Endothelial cell of umbilical vein (primary cell): ENCODE data around the gene NCK2. TPM values are rescaled to one million over a fixed set of nuclear protein-coding genes. Genes with fewer than 3 reads are reported as not detected.
A peak's percentile ranks its signal among the peaks of the same experiment; 100 is the strongest.

Experiments
- BruUV-seq: library from RNA; stranded (reverse); fragments of 400-500 nt; replicated peaks from 2 replicates; lab custom pipeline; 2021; lab: Mats Ljungman, UMichigan
- CTCF ChIA-PET: fragments of 300-600, 350-600 bp; sonication (Branson Sonifier 250); formaldehyde crosslinking; loops from one replicate; lab custom pipeline; 2021; ENCODE audit warnings: antibody characterized with exemption, inconsistent platforms; lab: Charles Lee
- POLR2A ChIA-PET: fragments of 300-600, 350-600 bp; sonication (Branson Sonifier 250); formaldehyde crosslinking; loops from one replicate; lab custom pipeline; 2021; ENCODE audit warnings: antibody characterized with exemption, inconsistent platforms; lab: Charles Lee
- DNase-seq: peaks from one replicate; pipeline ENCODE4 v3.0.0-alpha.2; 2011; ENCODE audit warnings: low read depth, low spot score
- FAIRE-seq: peaks from 2 replicates; lab custom pipeline; 2011; peaks lifted over from hg19 to GRCh38; lab: Jason Lieb, UNC
- H2AFZ ChIP-seq: 2 replicates; pipeline ENCODE4 v1.6.0; 2012; ENCODE audit warnings: low read depth, low read length, control low read depth, inconsistent platforms
- H3K27ac ChIP-seq: 2 replicates; pipeline ENCODE4 v1.5.1; 2011; ENCODE audit warnings: low read depth, mild to moderate bottlenecking, control low read depth, low read length, moderate library complexity; ENCODE audit not compliant: insufficient read depth
- H3K27me3 ChIP-seq, 2 experiments: 2 replicates each; pipeline versions ENCODE4 v1.6.0 to v1.6.1; 2011; ENCODE audit warnings: low read length in 2 of 2, mixed read lengths in 1 of 2; ENCODE audit not compliant: control insufficient read depth in 2 of 2, insufficient read depth in 2 of 2
- H3K36me3 ChIP-seq, 2 experiments: 2 replicates in 1 of 2; 3 replicates in 1 of 2; pipeline ENCODE4 v1.5.1; 2011; ENCODE audit warnings: low read length in 2 of 2, mild to moderate bottlenecking in 1 of 2, moderate library complexity in 1 of 2; ENCODE audit not compliant: control insufficient read depth in 2 of 2, insufficient read depth in 2 of 2; ENCODE audit errors: extremely low read depth in 1 of 2
- H3K4me1 ChIP-seq: 3 replicates; pipeline ENCODE4 v1.5.1; 2011; ENCODE audit warnings: mild to moderate bottlenecking, low read length; ENCODE audit not compliant: control insufficient read depth, insufficient read depth; ENCODE audit errors: extremely low read depth
- H3K4me2 ChIP-seq: 2 replicates; pipeline ENCODE4 v1.6.1; 2011; ENCODE audit warnings: low read length, control low read depth, mixed read lengths; ENCODE audit not compliant: insufficient read depth
- H3K4me3 ChIP-seq, 3 experiments: fragments of 200-600 bp in 1 of 3; sonication (generic), shearing (Covaris generic) in 1 of 3; replicated peaks in 1 of 3; 2 replicates each; pipeline ENCODE4 v1.5.1; 2011 to 2016; ENCODE audit warnings: control low read depth in 3 of 3, low read length in 3 of 3, mild to moderate bottlenecking in 2 of 3, inconsistent platforms in 1 of 3, low read depth in 1 of 3, moderate library complexity in 1 of 3; ENCODE audit not compliant: insufficient read depth in 1 of 3
- H3K79me2 ChIP-seq: 2 replicates; pipeline ENCODE4 v1.6.0; 2012; ENCODE audit warnings: low read length, inconsistent platforms; ENCODE audit not compliant: control insufficient read depth, insufficient read depth
- H3K9ac ChIP-seq: replicated peaks from 2 replicates; pipeline ENCODE3; 2011; ENCODE audit warnings: low read length, control low read depth; ENCODE audit not compliant: insufficient read depth; ENCODE audit errors: extremely low read depth
- H3K9me1 ChIP-seq: replicated peaks from 3 replicates; pipeline ENCODE4 v1.6.0; 2011; ENCODE audit warnings: mild to moderate bottlenecking, low read length; ENCODE audit not compliant: control insufficient read depth, insufficient read depth; ENCODE audit errors: extremely low read depth
- H3K9me3 ChIP-seq: replicated peaks from 2 replicates; pipeline ENCODE4 v1.5.1; 2012; ENCODE audit warnings: low read length, inconsistent platforms; ENCODE audit not compliant: control insufficient read depth, insufficient read depth
- H4K20me1 ChIP-seq: replicated peaks from 2 replicates; pipeline ENCODE3; 2011; ENCODE audit warnings: mild to moderate bottlenecking, low read length; ENCODE audit not compliant: control insufficient read depth, insufficient read depth; ENCODE audit errors: extremely low read depth
- GATA2 ChIP-seq: IDR thresholded peaks from 2 replicates; pipeline ENCODE4 v1.7.0; 2011; ENCODE audit warnings: low read depth, mild to moderate bottlenecking, moderate library complexity, mixed read lengths, low read length; ENCODE audit not compliant: insufficient read length, insufficient read depth
- POLR2AphosphoS5 ChIP-seq: IDR thresholded peaks from 2 replicates; pipeline ENCODE4 v1.6.1; 2012; ENCODE audit warnings: low read depth, mild to moderate bottlenecking, control low read depth, low read length, moderate library complexity; ENCODE audit not compliant: insufficient read depth
- dilution Hi-C: fragments of 300-500 bp; cut with MboI; formaldehyde crosslinking; loops from one replicate; pipeline ENCODE4 v1.15.0; 2019; ENCODE audit warnings: low sequenced_read_pairs; ENCODE audit not compliant: extremely low pct_ligation_motif_present
- intact Hi-C: fragments of 100-400 bp; cut with micrococcal nuclease; formaldehyde crosslinking; loops from one replicate; pipeline ENCODE4 v1.10.0; 2022
- polyA plus RNA-seq, 4 experiments: library from polyadenylated mRNA; depleted of rRNA in 3 of 4; stranded (reverse) in 3 of 4; unstranded in 1 of 4; fragments of >200 nt; gene quantifications; 2 replicates each; pipeline versions ENCODE4 v1.2.1 to v1.2.3, GENCODE V29; 2011 to 2012; ENCODE audit warnings: missing spikeins in 1 of 4
- total RNA-seq: library from RNA; stranded (reverse); gene quantifications from 2 replicates; pipeline ENCODE4 v1.2.3, GENCODE V29; 2021
- TF ChIP-seq, protein P1 (sequence below): IDR thresholded peaks from 2 replicates; pipeline ENCODE4 v1.6.1; 2011; ENCODE audit not compliant: insufficient read depth, insufficient read length
- TF ChIP-seq, protein P2 (sequence below), 2 donors: IDR thresholded peaks; 1 replicate in 1 of 2; 2 replicates in 1 of 2; pipeline ENCODE4 v1.5.1; 2011; ENCODE audit warnings: low read length in 2 of 2, mild to moderate bottlenecking in 2 of 2, moderate library complexity in 2 of 2, control low read depth in 1 of 2, inconsistent platforms in 1 of 2, low read depth in 1 of 2; ENCODE audit not compliant: insufficient read depth in 1 of 2; ENCODE audit errors: extremely low read depth in 1 of 2

NCK2 gene
- total and polyA plus RNA-seq, 2 donors (not counting 3 experiments of a cell fraction or from before 2014, with no cell fraction given) = 23.8 to 39.1 TPM

DNA sequence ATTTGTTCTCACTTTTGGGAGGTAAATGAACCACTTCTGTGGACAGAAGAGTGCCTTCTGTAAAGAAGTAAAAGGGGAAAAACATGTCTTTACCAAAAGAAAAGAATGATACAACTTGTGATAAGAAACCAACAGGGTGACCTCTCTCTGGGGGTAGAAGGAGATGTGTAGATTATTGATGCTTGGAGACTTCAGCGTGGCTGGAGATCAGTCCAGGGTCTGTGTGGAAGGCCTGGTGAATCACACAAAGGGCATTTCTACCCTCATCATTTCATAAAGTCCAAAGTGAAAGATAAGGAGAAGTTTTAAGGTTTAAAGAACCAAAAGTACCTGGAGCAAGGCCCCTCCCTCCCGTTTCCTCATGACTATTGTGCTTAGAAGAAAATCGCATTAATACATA lies 142.5 kb downstream of the NCK2 start:
- dilution Hi-C loops = no loop called here
- ChIA-PET CTCF (no interaction called here), POLR2A (no interaction called here)
- intact Hi-C loops = loop anchor here (10.0 kb wide), 1 partner anchor 142 kb away; the partner anchor contains the start of gene NCK2
- Histone ChIP-seq H3K4me2 (no peak overlapping the region), H3K4me3 (no peak overlapping the region), H3K27me3 (no peaks in the 10 kb centered on the region), H2AFZ (no peak overlapping the region), H3K79me2 (peaks cover 8% of the 10 kb centered on the region), H4K20me1 (peaks cover 10% of the 10 kb centered on the region), H3K9ac (no peak overlapping the region), H3K27ac (no peak overlapping the region), H3K4me1 (no peaks in the 10 kb centered on the region), H3K9me3 (no peaks in the 10 kb centered on the region), H3K36me3 (peaks cover 0 to 2% of the 10 kb centered on the region in 2 experiments), H3K9me1 (no peaks in the 10 kb centered on the region)
- TF ChIP-seq POLR2AphosphoS5 = no peak
- TF ChIP-seq, protein P1, sequence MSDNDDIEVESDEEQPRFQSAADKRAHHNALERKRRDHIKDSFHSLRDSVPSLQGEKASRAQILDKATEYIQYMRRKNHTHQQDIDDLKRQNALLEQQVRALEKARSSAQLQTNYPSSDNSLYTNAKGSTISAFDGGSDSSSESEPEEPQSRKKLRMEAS = no peak
- no peak for DNase-seq
- FAIRE-seq = no peak
- no TSS peak for BruUV-seq

DNA sequence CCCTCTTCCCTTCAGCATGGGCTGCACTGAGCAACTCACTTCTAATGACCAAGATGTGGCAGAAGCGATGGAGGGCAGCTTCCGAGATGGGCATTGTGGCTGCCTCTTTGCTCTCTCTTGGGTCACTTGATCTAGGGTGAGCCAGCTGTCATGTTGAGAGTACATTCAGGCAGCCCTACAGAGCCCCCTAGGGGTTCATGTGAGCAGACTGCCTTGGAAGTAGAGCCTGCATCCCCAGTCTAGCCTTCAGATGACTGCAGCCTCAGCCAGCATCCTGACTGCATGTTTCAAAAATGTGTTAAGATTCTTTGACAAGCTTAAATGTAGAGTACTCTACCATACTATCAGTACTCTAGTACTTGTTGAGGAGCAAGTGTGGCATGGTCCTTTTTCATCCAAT lies 143.9 kb downstream of the NCK2 start:
- Histone ChIP-seq H3K4me1 (no peaks in the 10 kb centered on the region), H3K9me1 (no peaks in the 10 kb centered on the region), H4K20me1 (peaks cover 3% of the 10 kb centered on the region), H3K27ac (no peak overlapping the region), H3K9me3 (no peaks in the 10 kb centered on the region), H3K4me2 (no peak overlapping the region), H3K36me3 (peaks cover 0 to 6% of the 10 kb centered on the region in 2 experiments), H3K9ac (no peak overlapping the region), H3K27me3 (no peaks in the 10 kb centered on the region), H2AFZ (no peak overlapping the region), H3K4me3 (no peak overlapping the region), H3K79me2 (peaks cover 8% of the 10 kb centered on the region)
- DNase-seq (no peak), FAIRE-seq (no peak)
- POLR2A ChIA-PET = no interaction called here
- dilution Hi-C loops (no loop called here), intact Hi-C loops (loop anchor here (10.0 kb wide), 1 partner anchor 144 kb away; the partner anchor contains the start of gene NCK2)
- CTCF ChIA-PET = interaction anchor here (1.0 kb wide), 1 partner anchor 9 kb away, joined by 3 read pairs; no protein-coding TSS in a partner anchor
- TF ChIP-seq GATA2 = no peak
- TF ChIP-seq, protein P2, sequence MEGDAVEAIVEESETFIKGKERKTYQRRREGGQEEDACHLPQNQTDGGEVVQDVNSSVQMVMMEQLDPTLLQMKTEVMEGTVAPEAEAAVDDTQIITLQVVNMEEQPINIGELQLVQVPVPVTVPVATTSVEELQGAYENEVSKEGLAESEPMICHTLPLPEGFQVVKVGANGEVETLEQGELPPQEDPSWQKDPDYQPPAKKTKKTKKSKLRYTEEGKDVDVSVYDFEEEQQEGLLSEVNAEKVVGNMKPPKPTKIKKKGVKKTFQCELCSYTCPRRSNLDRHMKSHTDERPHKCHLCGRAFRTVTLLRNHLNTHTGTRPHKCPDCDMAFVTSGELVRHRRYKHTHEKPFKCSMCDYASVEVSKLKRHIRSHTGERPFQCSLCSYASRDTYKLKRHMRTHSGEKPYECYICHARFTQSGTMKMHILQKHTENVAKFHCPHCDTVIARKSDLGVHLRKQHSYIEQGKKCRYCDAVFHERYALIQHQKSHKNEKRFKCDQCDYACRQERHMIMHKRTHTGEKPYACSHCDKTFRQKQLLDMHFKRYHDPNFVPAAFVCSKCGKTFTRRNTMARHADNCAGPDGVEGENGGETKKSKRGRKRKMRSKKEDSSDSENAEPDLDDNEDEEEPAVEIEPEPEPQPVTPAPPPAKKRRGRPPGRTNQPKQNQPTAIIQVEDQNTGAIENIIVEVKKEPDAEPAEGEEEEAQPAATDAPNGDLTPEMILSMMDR (IDR thresholded peaks at IDR 0.05; ENCODE audit: extremely low read depth in 1 of 2, insufficient read depth in 1 of 2, low read depth in 1 of 2, low read length in 2 of 2) = peak in 1 of 2 donors; percentile 19
- BruUV-seq = no TSS peak
